ENCODE measurements around the gene PRRC2A.

GRCh38 chr6:31663126-31663960 is 42.8 kb downstream of the PRRC2A start:
- TF ChIP-seq CTCF (IDR thresholded peaks at IDR 0.05) = no peak
- TF ChIP-seq POLR2A (IDR thresholded peaks at IDR 0.05) = no peak
